Spleen (tissue), 11 donors: ENCODE results near the gene ABCA4. TPM values are rescaled to one million over a fixed set of nuclear protein-coding genes. Genes with fewer than 3 reads are reported as not detected.

ENCODE experiments used
- DNase-seq: peaks from one replicate; pipeline ENCODE4 v3.0.0-alpha.2; 2020
- H3K27ac ChIP-seq, 8 donors: fragments of 200-600 bp; sonication (generic) in 7 of 8; 1 replicate in 4 of 8; 2 replicates in 4 of 8; pipeline versions ENCODE4 v1.5.0 to v1.8.0; 2016 to 2021; ENCODE audit warnings: inconsistent platforms in 4 of 8, mild to moderate bottlenecking in 4 of 8, moderate library complexity in 1 of 8
- H3K27me3 ChIP-seq, 7 donors: fragments of 200-600 bp; sonication (generic) in 6 of 7; replicated peaks in 1 of 7; 1 replicate in 4 of 7; 2 replicates in 3 of 7; pipeline versions ENCODE4 v1.5.0 to v1.8.0; 2016 to 2021; ENCODE audit warnings: inconsistent platforms in 3 of 7, mild to moderate bottlenecking in 1 of 7
- H3K36me3 ChIP-seq, 6 donors: fragments of 200-600 bp; sonication (generic) in 5 of 6; 1 replicate in 4 of 6; 2 replicates in 2 of 6; pipeline versions ENCODE4 v1.5.0 to v1.8.0; 2016 to 2021; ENCODE audit warnings: inconsistent platforms in 2 of 6
- H3K4me1 ChIP-seq, 6 donors: fragments of 200-600 bp; sonication (generic) in 5 of 6; 1 replicate in 3 of 6; 2 replicates in 3 of 6; pipeline versions ENCODE4 v1.5.0 to v1.8.0; 2016 to 2021; ENCODE audit warnings: inconsistent platforms in 3 of 6
- H3K4me3 ChIP-seq, 8 donors: fragments of 200-600 bp; sonication (generic) in 7 of 8; 1 replicate in 4 of 8; 2 replicates in 4 of 8; pipeline versions ENCODE4 v1.5.0 to v1.8.0; 2016 to 2021; ENCODE audit warnings: inconsistent platforms in 4 of 8, mild to moderate bottlenecking in 4 of 8, moderate library complexity in 2 of 8
- H3K9me3 ChIP-seq, 8 donors: fragments of 200-600 bp; sonication (generic) in 7 of 8; 1 replicate in 4 of 8; 2 replicates in 4 of 8; pipeline versions ENCODE4 v1.5.0 to v1.8.0; 2016 to 2021; ENCODE audit warnings: inconsistent platforms in 4 of 8
- CTCF ChIP-seq, 11 experiments: fragments of 200-600 bp in 7 of 11; fragments of 450-650 bp in 4 of 11; sonication (generic) in 4 of 11; IDR thresholded peaks in 8 of 11; conservative IDR thresholded peaks in 3 of 11; 1 replicate in 7 of 11; 2 replicates in 4 of 11; pipeline versions ENCODE4 v1.4.0 to v1.8.0; 2016 to 2021; ENCODE audit warnings: antibody characterized with exemption in 11 of 11, inconsistent platforms in 4 of 11, mild to moderate bottlenecking in 1 of 11
- POLR2A ChIP-seq, 3 donors: fragments of 450-650 bp; IDR thresholded peaks; one replicate each; pipeline ENCODE4 v1.5.1; 2017; ENCODE audit warnings: antibody characterized with exemption in 3 of 3, mild to moderate bottlenecking in 1 of 3
- POLR2AphosphoS5 ChIP-seq, 3 donors: sonication (generic); formaldehyde crosslinking; IDR thresholded peaks; one replicate each; pipeline ENCODE4 v1.5.1; 2017; ENCODE audit warnings: antibody characterized with exemption in 3 of 3
- WGBS, 5 donors: extraction: QIAGEN DNeasy Blood & Tissue Kit in 3 of 5; methylation state at CpG; one replicate each; pipeline versions ENCODE4 v1.1.5 to v1.1.7; 2013 to 2018; 5-methylcytosine and 5-hydroxymethylcytosine counted together
- intact Hi-C: fragments of 100-400 bp; cut with DNase I; formaldehyde crosslinking; loops from one replicate; pipeline ENCODE4 v1.15.0; 2023; ENCODE audit warnings: low total_unique reads
- polyA plus RNA-seq, 3 donors: library from polyadenylated mRNA; stranded (reverse); fragments of 200-250 nt; gene quantifications; one replicate each; pipeline ENCODE4 v1.2.1, GENCODE V29; 2013
- total RNA-seq, 7 donors: library from RNA; depleted of rRNA in 3 of 7; stranded (reverse); fragments of >200 nt in 3 of 7; fragmentation: NEBNext Ultra II Directional in 4 of 7; extraction: Animal tissue kit (Norgen Biotek cat#: 25700) in 4 of 7; gene quantifications; one replicate each; pipeline versions ENCODE4 v1.1.0 to v1.2.1, GENCODE V29; 2016 to 2021
- donor health status: healthy with polysubstance abuse.
- donor health status: DM: no; HTN: no; CAD: no; lungs with moderate emphysema.
- donor health status: DM: no; HTN: no; CAD: no.
- donor health status: Bipolar disorder and iron deficiency.
- donor health status: healthy.
- donor health status: DM: no; HTN: no; CAD: no.
- donor health status: DM: yes; HTN: yes; CAD: no.

ABCA4 gene
- total and polyA plus RNA-seq, 10 donors: 0.04 to 0.64 (median 0.24) TPM

DNA sequence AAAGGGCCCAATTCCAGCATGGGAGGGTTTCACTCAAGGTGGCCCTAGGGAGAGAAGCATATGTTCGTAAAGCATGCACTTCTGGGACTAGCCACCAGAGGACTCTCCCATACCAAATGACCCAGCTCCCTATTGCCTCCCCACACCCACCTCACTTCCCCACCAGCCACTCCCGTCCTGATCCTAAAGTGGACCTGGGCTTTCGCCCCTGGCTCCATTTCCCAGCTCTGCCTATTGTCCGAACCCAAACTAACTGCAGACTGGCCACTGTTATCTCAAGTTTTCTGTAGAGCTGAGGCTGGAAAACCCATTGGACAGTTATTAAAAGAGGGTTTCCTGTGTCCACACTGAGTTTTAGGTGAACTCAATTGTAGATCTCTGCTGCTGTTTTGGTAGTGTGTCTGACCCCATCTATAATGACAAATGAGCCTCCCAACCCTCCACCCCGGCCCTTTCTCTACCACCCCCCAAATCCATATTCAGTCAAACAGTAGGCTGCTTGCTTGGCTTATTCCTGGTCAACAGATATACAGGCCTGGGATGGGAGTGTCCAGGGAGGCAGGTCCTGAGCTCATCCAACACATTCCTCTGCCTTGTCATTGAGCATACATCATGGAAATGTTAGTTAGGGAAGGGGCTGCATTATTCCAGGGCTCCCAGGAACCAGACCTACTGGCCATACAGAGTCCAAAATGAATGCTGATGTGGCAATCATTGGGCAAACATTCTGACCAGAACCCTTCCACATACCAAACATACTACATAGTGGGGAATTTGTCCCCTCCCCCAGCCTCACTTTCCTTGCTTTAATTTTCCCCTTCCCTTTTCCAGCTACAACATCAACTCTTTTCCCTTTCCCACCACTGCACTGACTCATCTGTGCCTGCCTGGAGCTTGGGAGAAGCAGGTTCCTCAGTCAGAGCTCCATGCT, 59.2 kb downstream of the ABCA4 start:
- no peaks in the 10 kb centered on the region for H3K9me3 ChIP-seq
- DNase-seq: no peak
- TF ChIP-seq POLR2A (IDR thresholded peaks at IDR 0.05) (no peak), CTCF (IDR thresholded peaks at IDR 0.05 in 8 of 11, conservative IDR thresholded peaks at IDR 0.05 in 3 of 11) (peak; percentile 36 to 90 (median 77))
- H3K4me3 ChIP-seq: no peak overlapping the region
- WGBS, 5 donors: 14 to 22% (median 16%) methylated on average over 5 of the region's 5 CpGs
- peak overlapping the region in 5 of 8 donors; percentile 18 to 76 (median 61) for H3K27ac ChIP-seq
- peaks cover 0 to 33% (median 21%) of the 10 kb centered on the region in 6 donors for H3K4me1 ChIP-seq
- intact Hi-C loops: no loop called here
- H3K36me3 ChIP-seq: no peaks in the 10 kb centered on the region
- peaks cover 0 to 16% (median 0%) of the 10 kb centered on the region in 7 donors for H3K27me3 ChIP-seq

DNA sequence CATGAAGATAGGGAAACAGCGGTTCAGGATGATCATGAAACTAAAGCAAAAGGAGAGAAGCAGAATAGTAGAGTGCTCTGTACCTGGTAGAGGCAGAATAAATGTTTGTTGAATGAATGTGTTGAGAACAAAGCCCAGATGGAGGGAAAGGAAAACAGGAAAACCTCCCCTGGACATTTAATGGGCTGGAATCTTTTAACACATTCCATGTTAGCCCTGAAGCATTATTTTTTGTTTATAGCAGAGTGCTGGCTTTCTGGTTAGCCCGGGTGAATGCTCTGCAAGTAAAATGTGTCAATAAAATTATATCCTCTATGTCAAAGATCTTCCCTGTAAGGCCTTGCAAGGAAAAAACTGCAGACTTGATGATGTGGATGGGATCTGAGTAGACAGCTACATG, 60.2 kb downstream of the ABCA4 start:
- H3K4me3 ChIP-seq: no peak overlapping the region
- H3K27me3 ChIP-seq: peaks cover 0 to 16% (median 0%) of the 10 kb centered on the region in 7 donors
- no peaks in the 10 kb centered on the region for H3K36me3 ChIP-seq
- DNase-seq: no peak
- intact Hi-C loops: no loop called here
- H3K9me3 ChIP-seq: no peaks in the 10 kb centered on the region
- H3K27ac ChIP-seq: peak overlapping the region in 1 of 8 donors; percentile 61
- WGBS, 5 donors: 63 to 78% (median 71%) methylated on average over 2 of the region's 2 CpGs
- TF ChIP-seq CTCF (IDR thresholded peaks at IDR 0.05 in 8 of 11, conservative IDR thresholded peaks at IDR 0.05 in 3 of 11) (no peak), POLR2AphosphoS5 (IDR thresholded peaks at IDR 0.05) (no peak), POLR2A (IDR thresholded peaks at IDR 0.05) (no peak)
- peaks cover 0 to 33% (median 21%) of the 10 kb centered on the region in 6 donors for H3K4me1 ChIP-seq

DNA sequence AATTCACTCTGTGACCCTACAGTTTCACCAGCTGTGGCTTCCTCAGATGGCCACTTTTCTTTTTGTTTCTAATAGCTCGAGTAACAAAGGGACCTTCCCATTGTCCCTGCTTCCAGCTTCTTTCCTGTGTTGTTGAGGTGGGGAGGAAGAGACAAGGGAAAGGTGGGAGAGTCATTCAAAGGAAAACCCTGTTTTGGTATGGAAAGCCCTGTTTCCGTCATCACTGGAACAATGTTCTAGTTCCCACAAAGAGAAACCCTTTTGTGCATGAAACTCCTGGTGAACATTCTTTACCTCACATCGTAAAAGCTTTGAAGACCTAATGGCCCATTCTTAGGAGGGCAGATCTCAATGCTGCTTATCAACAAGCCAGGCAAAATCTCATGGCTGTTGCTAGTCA, 62.2 kb downstream of the ABCA4 start:
- intact Hi-C loops: loop anchor here (5.0 kb wide), 1 partner anchor 279 kb away; no protein-coding TSS in a partner anchor
- Histone ChIP-seq H3K9me3 (no peaks in the 10 kb centered on the region), H3K36me3 (no peaks in the 10 kb centered on the region), H3K4me1 (peaks cover 0 to 23% (median 15%) of the 10 kb centered on the region in 6 donors), H3K4me3 (no peak overlapping the region), H3K27ac (no peak overlapping the region), H3K27me3 (peaks cover 0 to 19% (median 0%) of the 10 kb centered on the region in 7 donors)
- 70 to 82% (median 77%) methylated on average over 3 of the region's 3 CpGs for WGBS, 5 donors
- TF ChIP-seq CTCF (IDR thresholded peaks at IDR 0.05 in 8 of 11, conservative IDR thresholded peaks at IDR 0.05 in 3 of 11) (no peak), POLR2AphosphoS5 (IDR thresholded peaks at IDR 0.05) (no peak), POLR2A (IDR thresholded peaks at IDR 0.05) (no peak)
- DNase-seq: no peak

DNA sequence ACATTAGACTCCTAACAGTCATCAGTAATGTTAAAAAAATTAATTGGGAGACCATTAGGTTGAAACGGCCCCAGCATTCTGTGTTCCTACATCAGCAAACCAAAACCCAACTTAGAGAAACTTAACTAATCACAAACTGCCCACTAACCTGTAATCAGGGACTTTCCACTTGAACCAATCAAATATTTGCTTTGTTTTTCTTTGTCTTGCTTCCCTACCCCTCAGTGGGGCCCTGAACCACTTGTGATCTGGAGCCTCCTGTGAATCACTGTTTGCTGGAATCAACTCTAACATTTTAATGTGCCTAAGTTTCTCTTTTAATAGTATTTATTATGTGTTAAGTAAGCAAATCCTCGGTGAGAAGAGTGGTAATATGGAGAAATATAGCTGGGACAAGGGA, 64.0 kb downstream of the ABCA4 start:
- Histone ChIP-seq H3K4me3 (no peak overlapping the region), H3K36me3 (no peaks in the 10 kb centered on the region), H3K27me3 (peaks cover 0 to 22% (median 0%) of the 10 kb centered on the region in 7 donors), H3K9me3 (no peaks in the 10 kb centered on the region), H3K4me1 (peaks cover 0 to 11% (median 3%) of the 10 kb centered on the region in 6 donors), H3K27ac (no peak overlapping the region)
- TF ChIP-seq POLR2A (IDR thresholded peaks at IDR 0.05) (no peak), CTCF (IDR thresholded peaks at IDR 0.05 in 8 of 11, conservative IDR thresholded peaks at IDR 0.05 in 3 of 11) (no peak), POLR2AphosphoS5 (IDR thresholded peaks at IDR 0.05) (no peak)
- DNase-seq: no peak
- 56 to 83% (median 77%) methylated on average over 2 of the region's 2 CpGs for WGBS, 5 donors
- intact Hi-C loops: loop anchor here (5.0 kb wide), 1 partner anchor 280 kb away; no protein-coding TSS in a partner anchor
